Omental fat pad (tissue), 4 donors: Measurements from ENCODE around the gene CIB1. TPM values are rescaled to one million over a fixed set of nuclear protein-coding genes. Genes with fewer than 3 reads are reported as not detected.

Source experiments
- ATAC-seq: fragments of 150-250 bp; one replicate; pipeline ENCODE4 v1.9.1; 2016; ENCODE audit warnings: mild to moderate bottlenecking, moderate library complexity; ENCODE audit not compliant: low FRiP score
- DNase-seq: peaks from one replicate; pipeline ENCODE4 v3.0.0-alpha.2; 2019; ENCODE audit warnings: low spot score
- total RNA-seq, 4 donors: library from RNA; depleted of rRNA; stranded (reverse); fragments of >200 nt; gene quantifications; one replicate each; pipeline ENCODE4 v1.1.0, GENCODE V29; 2016
- TF ChIP-seq, protein P1 (sequence below), 3 donors: fragments of 450-650 bp; IDR thresholded peaks; one replicate each; pipeline ENCODE4 v1.5.1; 2016 to 2017; ENCODE audit warnings: antibody characterized with exemption in 3 of 3, mild to moderate bottlenecking in 3 of 3, moderate library complexity in 2 of 3

Gene CIB1
- total RNA-seq, 4 donors from 2014 or later, result 27.9 to 48.3 (median 34.5) TPM

DNA sequence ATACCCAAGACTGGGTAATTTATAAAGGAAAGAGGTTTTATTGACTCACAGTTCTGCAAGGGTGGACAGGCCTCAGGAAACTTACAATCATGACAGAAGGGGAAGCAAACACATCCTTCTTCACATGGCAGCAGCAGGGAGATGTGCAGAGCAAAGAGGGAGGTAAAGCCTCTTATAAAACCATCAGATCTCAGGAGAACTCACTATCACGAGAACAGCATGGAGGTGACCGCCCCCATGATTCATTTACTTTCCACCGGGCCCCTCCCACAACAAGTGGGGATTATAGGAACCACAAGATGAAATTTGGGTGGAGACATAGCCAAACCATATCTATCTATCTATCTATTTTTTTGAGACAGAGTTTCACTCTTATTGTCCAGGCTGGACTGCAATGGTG, 5.6 kb upstream of the CIB1 start:
- DNase-seq (no peak), ATAC-seq (no peak)
- TF ChIP-seq, protein P1, sequence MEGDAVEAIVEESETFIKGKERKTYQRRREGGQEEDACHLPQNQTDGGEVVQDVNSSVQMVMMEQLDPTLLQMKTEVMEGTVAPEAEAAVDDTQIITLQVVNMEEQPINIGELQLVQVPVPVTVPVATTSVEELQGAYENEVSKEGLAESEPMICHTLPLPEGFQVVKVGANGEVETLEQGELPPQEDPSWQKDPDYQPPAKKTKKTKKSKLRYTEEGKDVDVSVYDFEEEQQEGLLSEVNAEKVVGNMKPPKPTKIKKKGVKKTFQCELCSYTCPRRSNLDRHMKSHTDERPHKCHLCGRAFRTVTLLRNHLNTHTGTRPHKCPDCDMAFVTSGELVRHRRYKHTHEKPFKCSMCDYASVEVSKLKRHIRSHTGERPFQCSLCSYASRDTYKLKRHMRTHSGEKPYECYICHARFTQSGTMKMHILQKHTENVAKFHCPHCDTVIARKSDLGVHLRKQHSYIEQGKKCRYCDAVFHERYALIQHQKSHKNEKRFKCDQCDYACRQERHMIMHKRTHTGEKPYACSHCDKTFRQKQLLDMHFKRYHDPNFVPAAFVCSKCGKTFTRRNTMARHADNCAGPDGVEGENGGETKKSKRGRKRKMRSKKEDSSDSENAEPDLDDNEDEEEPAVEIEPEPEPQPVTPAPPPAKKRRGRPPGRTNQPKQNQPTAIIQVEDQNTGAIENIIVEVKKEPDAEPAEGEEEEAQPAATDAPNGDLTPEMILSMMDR (IDR thresholded peaks at IDR 0.05), result no peak

DNA sequence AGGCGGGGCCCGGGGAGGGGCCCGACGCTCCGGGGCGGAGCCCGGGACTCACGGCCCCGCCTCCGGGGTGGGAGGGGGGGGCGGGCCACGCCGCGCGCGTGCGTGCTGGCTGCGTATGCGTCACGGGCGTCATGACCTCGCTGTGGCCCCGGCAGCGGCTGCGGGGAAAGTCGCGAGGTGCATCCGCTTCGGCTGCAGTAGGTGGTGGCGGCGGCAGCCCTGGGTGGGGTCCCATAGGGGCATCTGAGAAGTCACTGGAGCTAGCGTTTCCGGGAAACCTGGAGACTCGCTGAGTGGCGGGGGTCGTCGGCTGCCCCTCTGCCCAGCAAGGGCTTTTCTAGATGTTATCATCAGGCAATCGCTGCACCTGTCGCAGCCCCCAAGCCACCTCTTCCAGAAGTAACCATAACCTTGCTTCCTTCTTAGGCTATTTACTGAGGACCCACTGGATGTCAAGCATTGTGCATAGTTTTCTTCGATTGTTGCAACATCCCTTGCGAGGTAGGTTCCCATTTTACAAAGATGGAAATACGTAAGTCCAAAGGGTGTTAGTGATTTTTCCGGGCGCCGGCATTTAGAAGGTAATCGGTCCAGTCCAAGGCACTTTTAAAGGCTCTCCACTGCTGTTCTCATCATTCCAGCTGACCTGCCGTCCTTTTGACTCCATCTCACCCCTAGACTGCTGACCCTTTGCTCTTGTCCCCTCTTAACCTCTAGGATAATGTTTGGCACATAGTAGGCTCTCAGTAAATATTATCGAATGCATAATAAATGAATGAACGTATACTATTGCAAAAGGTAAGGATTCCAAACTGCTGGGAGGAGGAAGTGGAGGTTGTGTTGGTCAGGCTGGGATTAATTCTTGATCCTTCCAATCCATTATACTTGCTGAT, 601 bp upstream of the CIB1 start, which contains the start of gene GDPGP1:
Gene GDPGP1 (plus strand): TSS at position 114 of the 893 bp plus-strand sequence. CDS start 6,700 bp downstream, outside the sequence.
- TF ChIP-seq, protein P1 (IDR thresholded peaks at IDR 0.05), result no peak
- ATAC-seq, result no peak
- peak; percentile 60 for DNase-seq

DNA sequence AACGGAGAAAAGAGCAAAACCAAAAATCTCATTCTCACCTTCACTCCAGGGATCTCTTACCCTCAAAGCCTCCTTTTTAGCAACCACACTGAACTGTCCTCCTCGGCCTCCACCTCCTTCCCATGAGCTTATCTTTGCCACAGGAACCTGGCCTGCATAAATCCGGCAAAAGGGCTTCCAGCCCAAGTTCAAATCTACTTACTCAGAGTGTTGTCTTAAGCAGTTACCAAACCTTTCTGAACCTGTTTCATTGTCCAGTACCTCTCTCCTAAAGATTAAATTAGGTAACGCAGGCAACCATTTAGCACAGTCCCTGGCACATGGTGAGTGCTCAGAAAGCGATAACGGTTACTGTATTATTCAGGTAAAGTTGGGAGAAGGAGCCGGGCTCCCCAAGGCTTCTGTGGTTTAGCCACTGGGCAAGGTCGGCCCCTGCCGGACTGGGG, 777 bp downstream of the CIB1 start:
- ATAC-seq (no peak), DNase-seq (no peak)
- TF ChIP-seq, protein P1 (IDR thresholded peaks at IDR 0.05), result no peak

DNA sequence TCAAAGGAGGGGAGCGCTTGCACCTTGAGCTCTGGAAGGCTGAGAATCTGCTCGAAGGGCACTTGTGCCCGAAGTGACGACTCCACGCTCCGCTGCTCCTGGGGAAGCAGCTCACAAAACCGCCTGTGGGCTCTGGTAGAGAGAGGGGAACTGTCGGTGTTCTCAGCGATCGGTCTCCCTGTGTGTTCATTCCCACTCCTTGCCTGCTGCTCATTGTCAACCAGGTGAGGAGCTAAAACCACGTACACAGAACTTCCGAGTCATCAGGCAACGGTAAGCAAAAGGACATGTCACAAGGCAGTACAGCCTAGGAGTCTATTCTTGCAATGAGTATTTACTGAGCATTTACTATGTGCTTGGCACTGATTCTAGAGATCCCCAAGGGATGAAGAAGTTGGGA, 1.5 kb downstream of the CIB1 start:
- ATAC-seq, result no peak
- TF ChIP-seq, protein P1 (IDR thresholded peaks at IDR 0.05), result no peak
- DNase-seq, result no peak

DNA sequence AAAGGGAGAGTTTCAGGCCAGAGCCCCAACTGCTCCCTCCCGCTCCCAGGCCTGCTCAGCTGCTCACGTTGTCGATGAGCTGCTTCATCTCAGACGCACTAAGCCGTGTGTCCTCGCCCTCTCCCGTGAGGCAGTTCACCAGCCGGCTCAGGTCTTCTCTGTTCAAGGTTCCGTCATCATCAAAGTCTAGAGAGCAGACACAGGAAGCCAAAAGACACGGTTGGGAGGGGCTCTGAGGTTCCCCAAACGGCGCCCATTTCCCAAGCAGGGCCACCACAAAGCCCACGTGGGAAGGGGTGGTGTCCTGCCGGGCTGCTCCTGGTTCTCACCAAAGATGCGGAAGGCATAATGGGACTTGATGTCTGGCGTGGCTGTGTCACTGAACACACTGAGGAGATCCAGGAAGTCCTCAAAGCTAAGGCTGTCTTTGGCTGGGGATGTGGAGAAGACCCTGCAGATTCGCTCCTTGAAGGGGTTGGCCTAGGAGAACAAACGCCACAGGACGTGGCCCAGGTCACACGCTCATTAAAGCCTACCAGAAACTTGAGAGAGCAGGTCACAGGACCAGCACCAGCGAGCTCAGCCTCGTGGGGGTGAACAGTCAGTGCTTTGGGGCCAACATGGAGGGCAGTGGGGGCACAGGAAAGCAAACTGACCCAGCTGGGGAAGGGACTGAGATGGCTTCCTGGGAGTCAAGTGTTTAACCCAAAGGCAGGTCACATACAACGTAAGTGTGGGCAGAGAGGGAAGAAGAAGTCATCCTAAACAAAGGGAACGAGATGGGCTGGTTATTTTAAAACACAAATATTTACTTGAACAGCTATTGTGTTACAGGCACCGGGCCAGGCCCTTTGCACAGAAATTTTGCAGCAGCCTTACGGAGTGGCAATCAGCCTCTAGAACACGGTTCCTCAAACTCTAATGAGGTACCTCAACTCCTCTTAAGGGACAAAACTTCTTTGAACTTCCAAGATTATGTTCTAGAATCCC, 2.4 kb downstream of the CIB1 start:
- TF ChIP-seq, protein P1 (IDR thresholded peaks at IDR 0.05), result no peak
- no peak for DNase-seq
- ATAC-seq, result no peak

DNA sequence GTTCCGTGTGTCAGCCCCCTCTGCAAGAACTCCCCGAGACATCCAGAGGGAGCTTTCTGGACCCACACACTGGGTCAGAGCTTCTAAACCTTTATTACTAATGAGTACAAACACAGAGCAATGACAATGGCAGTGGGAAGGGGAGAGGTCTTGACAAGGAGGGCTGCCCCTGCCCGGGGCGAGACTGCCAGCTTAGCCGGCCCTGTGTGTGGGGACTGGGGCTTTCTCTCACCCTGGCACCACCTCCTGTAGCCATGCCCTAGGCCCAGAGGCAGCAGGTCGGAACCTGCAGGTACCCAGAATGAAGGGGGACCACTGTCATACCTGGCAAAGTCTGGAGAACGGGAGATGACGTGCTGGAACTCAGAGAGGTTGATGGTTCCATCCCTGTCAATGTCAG, 3.1 kb downstream of the CIB1 start:
- no peak for ATAC-seq
- TF ChIP-seq, protein P1 (IDR thresholded peaks at IDR 0.05), result no peak
- DNase-seq, result no peak
